K562 (cell line): ENCODE measurements around the gene TBX1. TPM values are rescaled to one million over a fixed set of nuclear protein-coding genes. Genes with fewer than 3 reads are reported as not detected.

ENCODE experiments used
- ATAC-seq: fragments of 200-7000 bp; cut with Tn5 transposase; 3 replicates; pipeline ENCODE4 v1.9.1; 2020; ENCODE audit warnings: moderate library complexity
- BruUV-seq: library from RNA; stranded (reverse); fragments of 400-500 nt; replicated peaks from 2 replicates; lab custom pipeline; 2021; lab: Mats Ljungman, UMichigan
- CTCF ChIA-PET: fragments of 300-600 bp; formaldehyde crosslinking; extraction: SDS; loops from one replicate; lab custom pipeline; 2021; ENCODE audit warnings: low intra/inter-chr PET ratio; lab: Yijun Ruan, JAX
- POLR2A ChIA-PET: fragments of 300-600, 350-650 bp; sonication (Branson Sonifier 250); formaldehyde crosslinking; extraction: SDS; loops from one replicate; lab custom pipeline; 2021; ENCODE audit warnings: antibody characterized with exemption, inconsistent platforms; lab: Yijun Ruan, JAX
- DNase-seq, 4 experiments: peaks; one replicate each; pipeline versions ENCODE4 v3.0.0 to v3.0.0-alpha.2; 2011 to 2018; ENCODE audit warnings: low spot score in 3 of 4, mixed read lengths in 3 of 4; ENCODE audit errors: extremely low read depth in 1 of 4
- FAIRE-seq: peaks from 2 replicates; lab custom pipeline; 2011; peaks lifted over from hg19 to GRCh38; lab: Jason Lieb, UNC
- H2AFZ ChIP-seq: 2 replicates; pipeline ENCODE4 v1.6.0; 2011; ENCODE audit warnings: low read depth, low read length, control low read depth, inconsistent platforms
- H3K27ac ChIP-seq: fragments of 200-600 bp; 3 replicates; pipeline ENCODE4 v1.8.0; 2011; ENCODE audit warnings: low read depth, mild to moderate bottlenecking, control low read depth, inconsistent platforms, low read length, moderate library complexity, mixed read lengths; ENCODE audit errors: extremely low read depth
- H3K27me3 ChIP-seq, 2 experiments: fragments of 300-600 bp in 1 of 2; 2 replicates in 1 of 2; 3 replicates in 1 of 2; pipeline versions ENCODE4 v1.6.0 to v1.8.0; 2011; ENCODE audit warnings: inconsistent platforms in 2 of 2, low read length in 2 of 2, mild to moderate bottlenecking in 1 of 2, mixed read lengths in 1 of 2, moderate library complexity in 1 of 2; ENCODE audit not compliant: control insufficient read depth in 2 of 2, insufficient read depth in 2 of 2
- H3K36me3 ChIP-seq: fragments of 300-600 bp; 3 replicates; pipeline ENCODE4 v1.8.0; 2011; ENCODE audit warnings: mild to moderate bottlenecking, low read length, inconsistent platforms; ENCODE audit not compliant: control insufficient read depth, insufficient read depth
- H3K4me1 ChIP-seq, 2 experiments: fragments of 200-600 bp in 1 of 2; replicated peaks in 1 of 2; 2 replicates in 1 of 2; 3 replicates in 1 of 2; pipeline versions ENCODE4 v1.5.1 to v1.8.0; 2011; ENCODE audit warnings: inconsistent platforms in 2 of 2, low read length in 2 of 2, mild to moderate bottlenecking in 1 of 2, mixed read lengths in 1 of 2, moderate library complexity in 1 of 2; ENCODE audit not compliant: control insufficient read depth in 2 of 2, insufficient read depth in 2 of 2
- H3K4me2 ChIP-seq: 2 replicates; pipeline ENCODE4 v1.6.1; 2011; ENCODE audit warnings: low read length, control low read depth, inconsistent platforms, mixed read lengths; ENCODE audit not compliant: insufficient read depth
- H3K4me3 ChIP-seq: fragments of 200-600 bp; sonication (generic), shearing (Covaris generic); 2 replicates; pipeline ENCODE4 v1.5.1; 2016; ENCODE audit warnings: control low read depth, inconsistent platforms
- H3K79me2 ChIP-seq: fragments of 200-600 bp; 3 replicates; pipeline ENCODE4 v1.8.0; 2011; ENCODE audit warnings: low read length, inconsistent platforms; ENCODE audit not compliant: control insufficient read depth, insufficient read depth
- H3K9ac ChIP-seq, 2 experiments: 2 replicates each; pipeline versions ENCODE4 v1.6.0 to v1.6.1; 2011; ENCODE audit warnings: low read depth in 2 of 2, low read length in 2 of 2, control low read depth in 1 of 2, inconsistent platforms in 1 of 2, mild to moderate bottlenecking in 1 of 2, mixed read lengths in 1 of 2; ENCODE audit not compliant: insufficient read depth in 1 of 2
- H3K9me1 ChIP-seq: one replicate; pipeline ENCODE4 v1.6.0; 2011; ENCODE audit warnings: inconsistent platforms, mild to moderate bottlenecking, low read length, moderate library complexity; ENCODE audit not compliant: control insufficient read depth, insufficient read depth
- H3K9me3 ChIP-seq: replicated peaks from 2 replicates; pipeline ENCODE4 v1.5.1; 2011; ENCODE audit warnings: low read depth, low read length, inconsistent platforms; ENCODE audit not compliant: control insufficient read depth, insufficient read depth
- H4K20me1 ChIP-seq: replicated peaks from 2 replicates; pipeline ENCODE4 v1.6.1; 2011; ENCODE audit warnings: low read length, inconsistent platforms, mixed read lengths; ENCODE audit not compliant: control insufficient read depth, insufficient read depth
- NR4A1 ChIP-seq, 2 experiments: fragments of 250-450 bp in 1 of 2; fragments of 450-650 bp in 1 of 2; sonication (Bioruptor Pico) in 1 of 2; IDR thresholded peaks; 2 replicates each; pipeline versions ENCODE4 v1.4.0 to v1.6.1; 2016 to 2020; ENCODE audit warnings: mild to moderate bottlenecking in 2 of 2, missing compliant biosample characterization in 1 of 2, missing genetic modification characterization in 1 of 2, moderate library complexity in 1 of 2
- PHTF2 ChIP-seq: fragments of 250-450 bp; sonication (Bioruptor Pico); IDR thresholded peaks from 2 replicates; pipeline ENCODE4 v1.5.0; 2021; ENCODE audit warnings: mild to moderate bottlenecking
- PRMT5 ChIP-seq: sonication (generic); formaldehyde crosslinking; IDR thresholded peaks from 2 replicates; pipeline ENCODE4 v1.5.0; 2020; ENCODE audit warnings: missing genetic modification reagents
- UBTF ChIP-seq, 2 experiments: IDR thresholded peaks; 2 replicates each; pipeline ENCODE4 v1.6.1; 2012; ENCODE audit warnings: improper control_type of control experiment in 2 of 2, low read depth in 2 of 2, low read length in 2 of 2, borderline replicate concordance in 1 of 2
- ZNF280A ChIP-seq: fragments of 450-650 bp; IDR thresholded peaks from 2 replicates; pipeline ENCODE4 v1.6.1; 2018; ENCODE audit warnings: mild to moderate bottlenecking, low read depth; ENCODE audit not compliant: partially characterized antibody
- WGBS: fragments of 100-300 bp; shearing (Covaris generic); methylation state at CpG from one replicate; pipeline ENCODE4 v1.1.6; 2016; ENCODE audit warnings: low coverage, mixed read lengths; ENCODE audit not compliant: insufficient coverage; ENCODE audit errors: missing lambda C conversion rate; 5-methylcytosine and 5-hydroxymethylcytosine counted together
- in situ Hi-C: fragments of 300-500 bp; cut with MboI; formaldehyde crosslinking; loops from 4 replicates; pipeline ENCODE4 v1.15.0; 2018; ENCODE audit warnings: inconsistent platforms, mixed read lengths
- intact Hi-C: fragments of 100-400 bp; cut with micrococcal nuclease; formaldehyde crosslinking; loops from 2 replicates; pipeline ENCODE4 v1.14.2; 2022
- polyA plus RNA-seq, 8 experiments: library from polyadenylated mRNA; depleted of rRNA in 4 of 8; stranded (reverse) in 5 of 8; unstranded in 3 of 8; fragments of >200 nt; fragmentation: Nextera tagmentation in 2 of 8; fragmentation: Illumina TruSeq in 1 of 8; extraction: Ambion mirVana in 2 of 8; extraction: Trizol in 1 of 8; gene quantifications; 2 replicates each; pipeline versions ENCODE4 v1.2.1 to v1.2.3, GENCODE V29; 2011 to 2014; ENCODE audit warnings: inconsistent platforms in 1 of 8, missing spikeins in 1 of 8
- total RNA-seq, 7 experiments: library from RNA; depleted of rRNA in 6 of 7; stranded (reverse); fragments of >200 nt in 6 of 7; fragmentation: Illumina TruSeq in 2 of 7; extraction: Trizol in 2 of 7; gene quantifications; 2 replicates each; pipeline versions ENCODE4 v1.2.1 to v1.2.3, GENCODE V29; 2011 to 2021; ENCODE audit warnings: low replicate concordance in 1 of 7

The TBX1 gene
- total and polyA plus RNA-seq, 9 of the 15 experiments (the other 6 are each of a cell fraction or from before 2014, with no cell fraction given): 0.07 to 35.0 (median 3.9) TPM

GRCh38 chr22:19746726-19747125, 13.9 kb upstream of the TBX1 start:
- H3K4me1 ChIP-seq: peaks cover 5 to 74% of the 10 kb centered on the region in 2 experiments
- peaks cover 22 to 68% of the 10 kb centered on the region in 2 experiments; a peak in 4 of 5 replicates for H3K27me3 ChIP-seq
- no peak overlapping the region for H3K4me2 ChIP-seq
- no TSS peak for BruUV-seq
- no peaks in the 10 kb centered on the region for H3K79me2 ChIP-seq
- DNase-seq: no peak
- H3K9me3 ChIP-seq: no peaks in the 10 kb centered on the region
- intact Hi-C loops: no loop called here
- no peaks in the 10 kb centered on the region for H3K36me3 ChIP-seq
- H3K9ac ChIP-seq: peak overlapping the region in 1 of 2 experiments; percentile 1; a peak in 1 of 4 replicates
- WGBS: 33% methylated on average over 13 of the region's 13 CpGs
- H3K9me1 ChIP-seq: no peaks in the 10 kb centered on the region
- FAIRE-seq: no peak
- CTCF ChIA-PET: no interaction called here
- H3K27ac ChIP-seq: no peak overlapping the region
- no peak for TF ChIP-seq ZNF280A
- 0 out of 2 replicates have a peak, but pooled peaks have one; percentile 29 for TF ChIP-seq PRMT5 (CRISPR knock-in tag)
- TF ChIP-seq NR4A1 (CRISPR knock-in tag; IDR thresholded peaks at IDR 0.05): no peak
- TF ChIP-seq NR4A1 (tag; IDR thresholded peaks at IDR 0.05): 0 out of 2 replicates have a peak, but pooled peaks have one; percentile 47
- peak in 1 of 2 experiments; percentile 71; a peak in 1 of 4 replicates for TF ChIP-seq UBTF (IDR thresholded peaks at IDR 0.05; ENCODE audit: borderline replicate concordance in 1 of 2, low read depth in 2 of 2, low read length in 2 of 2)
- no peak for TF ChIP-seq PHTF2 (CRISPR knock-in tag)
- no peak overlapping the region for H2AFZ ChIP-seq
- in situ Hi-C loops: no loop called here
- POLR2A ChIA-PET: interaction anchor here (0.6 to 3.7 kb wide), 17 partner anchors 9 to 1654 kb away, joined by 3 to 20 read pairs (median 4); partner anchors contain the start of gene GP1BB
- H3K4me3 ChIP-seq: no peak overlapping the region
- no peak for ATAC-seq
- H4K20me1 ChIP-seq: peaks cover 48% of the 10 kb centered on the region
